B cell (primary cell): ENCODE data around the gene RAP2A.

Source experiments
- CTCF ChIP-seq: fragments of 200-600 bp; IDR thresholded peaks from one replicate; pipeline ENCODE4 v1.8.0; 2022; ENCODE audit warnings: antibody characterized with exemption, mild to moderate bottlenecking
- EZH2 ChIP-seq: IDR thresholded peaks from 2 replicates; pipeline ENCODE4 v1.6.1; 2012; ENCODE audit warnings: borderline replicate concordance, low read depth, mild to moderate bottlenecking, moderate library complexity, low read length; ENCODE audit not compliant: insufficient read depth, poor library complexity, severe bottlenecking

GRCh38 chr13:97441368-97441767 lies 7.4 kb downstream of the RAP2A start:
- TF ChIP-seq CTCF (no peak), EZH2 (no peak)
